Mammary epithelial cell (primary cell): ENCODE measurements around the gene AKNA.

Source experiments
- CTCF ChIP-seq, 2 donors: IDR thresholded peaks in 1 of 2; conservative IDR thresholded peaks in 1 of 2; 2 replicates each; pipeline ENCODE4 v1.5.1; 2011 to 2012; ENCODE audit warnings: inconsistent platforms in 2 of 2, low read length in 2 of 2, mild to moderate bottlenecking in 2 of 2, control low read depth in 1 of 2, low read depth in 1 of 2; ENCODE audit not compliant: insufficient read depth in 1 of 2; ENCODE audit errors: extremely low read depth in 1 of 2
- EZH2 ChIP-seq: IDR thresholded peaks from 2 replicates; pipeline ENCODE4 v1.6.1; 2012; ENCODE audit warnings: low read length, inconsistent platforms, borderline replicate concordance

GRCh38 chr9:114344188-114344566 lies 43.6 kb downstream of the AKNA start:
- no peak for TF ChIP-seq EZH2
- no peak for TF ChIP-seq CTCF (conservative IDR thresholded peaks at IDR 0.05 in 1 of 2, IDR thresholded peaks at IDR 0.05 in 1 of 2; ENCODE audit: extremely low read depth in 1 of 2, insufficient read depth in 1 of 2, low read depth in 1 of 2, low read length in 2 of 2)
